H9 (cell line): ENCODE results near the gene SEMA3A. TPM values are rescaled to one million over a fixed set of nuclear protein-coding genes. Genes with fewer than 3 reads are reported as not detected.

Experiments used
- DNase-seq: peaks from one replicate; pipeline ENCODE4 v3.0.0-alpha.2; 2017
- H2AFZ ChIP-seq: one replicate; pipeline ENCODE4 v1.6.1; 2013; ENCODE audit warnings: mild to moderate bottlenecking, low read length, control low read depth, moderate library complexity
- H2AK5ac ChIP-seq: 2 replicates; pipeline ENCODE4 v1.6.1; 2013; ENCODE audit warnings: low read length, control low read depth, mixed read lengths; ENCODE audit not compliant: insufficient read length
- H2BK120ac ChIP-seq: one replicate; pipeline ENCODE4 v1.6.1; 2013; ENCODE audit warnings: low read depth, mild to moderate bottlenecking, low read length, control low read depth, inconsistent platforms; ENCODE audit not compliant: poor library complexity, severe bottlenecking
- H2BK12ac ChIP-seq: 2 replicates; pipeline ENCODE4 v1.6.1; 2013; ENCODE audit warnings: low read length, control low read depth, mixed read lengths, low read depth; ENCODE audit not compliant: insufficient read length
- H2BK15ac ChIP-seq: 2 replicates; pipeline ENCODE4 v1.6.1; 2013; ENCODE audit warnings: low read depth, low read length, control low read depth
- H2BK20ac ChIP-seq: one replicate; pipeline ENCODE4 v1.6.1; 2013; ENCODE audit warnings: low read depth, mild to moderate bottlenecking, low read length, control low read depth, inconsistent platforms; ENCODE audit not compliant: poor library complexity, severe bottlenecking
- H2BK5ac ChIP-seq: 2 replicates; pipeline ENCODE4 v1.6.1; 2013; ENCODE audit warnings: low read length, control low read depth, mixed read lengths; ENCODE audit not compliant: insufficient read length
- H3K14ac ChIP-seq: 2 replicates; pipeline ENCODE4 v1.6.1; 2013; ENCODE audit warnings: low read length, control low read depth; ENCODE audit not compliant: insufficient read depth
- H3K18ac ChIP-seq: 2 replicates; pipeline ENCODE4 v1.6.1; 2013; ENCODE audit warnings: low read depth, mild to moderate bottlenecking, mixed read lengths, low read length, control low read depth; ENCODE audit not compliant: insufficient read length
- H3K23ac ChIP-seq: 2 replicates; pipeline ENCODE4 v1.6.1; 2013; ENCODE audit warnings: low read length, control low read depth, mixed read lengths, low read depth; ENCODE audit not compliant: insufficient read length
- H3K23me2 ChIP-seq: 2 replicates; pipeline ENCODE4 v1.6.1; 2013; ENCODE audit warnings: low read depth, mild to moderate bottlenecking, mixed read lengths, low read length, control low read depth; ENCODE audit not compliant: insufficient read length, poor library complexity, severe bottlenecking
- H3K27ac ChIP-seq: 2 replicates; pipeline ENCODE4 v1.5.1; 2013; ENCODE audit warnings: low read length, control low read depth, mixed read lengths, low read depth; ENCODE audit not compliant: insufficient read length
- H3K27me3 ChIP-seq: 2 replicates; pipeline ENCODE4 v1.6.1; 2013; ENCODE audit warnings: low read length, control low read depth, inconsistent platforms; ENCODE audit not compliant: insufficient read depth
- H3K4ac ChIP-seq: 2 replicates; pipeline ENCODE4 v1.6.1; 2013; ENCODE audit warnings: low read depth, mild to moderate bottlenecking, control low read depth, inconsistent platforms, low read length, moderate library complexity
- H3K4me1 ChIP-seq: 2 replicates; pipeline ENCODE4 v1.6.1; 2013; ENCODE audit warnings: low read length, control low read depth, inconsistent platforms; ENCODE audit not compliant: insufficient read depth
- H3K4me2 ChIP-seq: 2 replicates; pipeline ENCODE4 v1.6.1; 2013; ENCODE audit warnings: low read length, control low read depth, mixed read lengths; ENCODE audit not compliant: insufficient read length, insufficient read depth
- H3K56ac ChIP-seq: 2 replicates; pipeline ENCODE4 v1.6.1; 2013; ENCODE audit warnings: low read depth, mild to moderate bottlenecking, mixed read lengths, low read length, control low read depth; ENCODE audit not compliant: insufficient read length
- H3K79me1 ChIP-seq: 2 replicates; pipeline ENCODE4 v1.6.1; 2013; ENCODE audit warnings: low read depth, mild to moderate bottlenecking, moderate library complexity, low read length, control low read depth, inconsistent platforms; ENCODE audit not compliant: insufficient read depth, poor library complexity, severe bottlenecking
- H3K79me2 ChIP-seq: 2 replicates; pipeline ENCODE4 v1.6.1; 2013; ENCODE audit warnings: low read length, control low read depth, inconsistent platforms; ENCODE audit not compliant: insufficient read depth
- H3K9ac ChIP-seq: 2 replicates; pipeline ENCODE4 v1.6.1; 2013; ENCODE audit warnings: low read length, control low read depth, mixed read lengths; ENCODE audit not compliant: insufficient read length; ENCODE audit errors: extremely low read depth
- H3K9me3 ChIP-seq: one replicate; pipeline ENCODE4 v1.6.1; 2013; ENCODE audit warnings: low read depth, low read length, inconsistent platforms; ENCODE audit not compliant: control insufficient read depth
- H3T11ph ChIP-seq: one replicate; pipeline ENCODE4 v1.6.1; 2013; ENCODE audit warnings: mild to moderate bottlenecking, low read length, control low read depth, inconsistent platforms
- H4K20me1 ChIP-seq: one replicate; pipeline ENCODE4 v1.6.1; 2013; ENCODE audit not compliant: control insufficient read depth, insufficient read length, insufficient read depth
- H4K5ac ChIP-seq: 2 replicates; pipeline ENCODE4 v1.6.1; 2013; ENCODE audit warnings: low read depth, mild to moderate bottlenecking, mixed read lengths, low read length, control low read depth; ENCODE audit not compliant: insufficient read length
- H4K8ac ChIP-seq: replicated peaks from 2 replicates; pipeline ENCODE4 v1.6.1; 2013; ENCODE audit warnings: low read length, control low read depth, mixed read lengths, low read depth; ENCODE audit not compliant: insufficient read length
- H4K91ac ChIP-seq: 2 replicates; pipeline ENCODE4 v1.6.1; 2013; ENCODE audit warnings: low read depth, mild to moderate bottlenecking, moderate library complexity, mixed read lengths, low read length, control low read depth; ENCODE audit not compliant: insufficient read length
- H3K27ac Mint-ChIP-seq, 3 experiments: 2 replicates in 2 of 3; 3 replicates in 1 of 3; pipeline ENCODE4 v1.8.0; 2020 to 2021; ENCODE audit warnings: mixed read lengths in 3 of 3, mild to moderate bottlenecking in 1 of 3, moderate library complexity in 1 of 3
- H3K27me3 Mint-ChIP-seq: 2 replicates; pipeline ENCODE4 v1.8.0; 2021; ENCODE audit warnings: low read depth, mild to moderate bottlenecking, moderate library complexity, mixed read lengths
- H3K36me3 Mint-ChIP-seq, 3 experiments: 2 replicates in 2 of 3; 3 replicates in 1 of 3; pipeline ENCODE4 v1.8.0; 2020 to 2021; ENCODE audit warnings: low read depth in 3 of 3, mixed read lengths in 3 of 3; ENCODE audit not compliant: insufficient read depth in 1 of 3
- H3K4me1 Mint-ChIP-seq, 2 experiments: 2 replicates each; pipeline ENCODE4 v1.8.0; 2020; ENCODE audit warnings: mixed read lengths in 2 of 2
- H3K4me3 Mint-ChIP-seq, 2 experiments: 2 replicates in 1 of 2; 3 replicates in 1 of 2; pipeline ENCODE4 v1.8.0; 2020 to 2021; ENCODE audit warnings: mild to moderate bottlenecking in 2 of 2, mixed read lengths in 2 of 2, moderate library complexity in 1 of 2
- H3K9me3 Mint-ChIP-seq, 2 experiments: 2 replicates in 1 of 2; 3 replicates in 1 of 2; pipeline ENCODE4 v1.8.0; 2020; ENCODE audit warnings: mild to moderate bottlenecking in 2 of 2, mixed read lengths in 2 of 2, moderate library complexity in 1 of 2
- CTCF ChIP-seq: fragments of 200-600 bp; sonication (generic); conservative IDR thresholded peaks from 3 replicates; pipeline ENCODE4 v1.8.0; 2021; ENCODE audit warnings: antibody characterized with exemption, mild to moderate bottlenecking
- total RNA-seq: library from RNA; stranded (reverse); gene quantifications from 2 replicates; pipeline ENCODE4 v1.2.1, GENCODE V29; 2021

Gene SEMA3A
- total RNA-seq, 1 experiment from 2014 or later, result 60.0 TPM

GRCh38 chr7:84231157-84231556 lies 36.6 kb upstream of the SEMA3A start:
- no peak overlapping the region for H2BK20ac ChIP-seq
- no peak overlapping the region for H3K14ac ChIP-seq
- H2BK15ac ChIP-seq, result no peak overlapping the region
- no peaks in the 10 kb centered on the region for H3K79me2 ChIP-seq
- no peak overlapping the region for H2AFZ ChIP-seq
- Mint-ChIP-seq H3K9me3 (no peaks in the 10 kb centered on the region), H3K36me3 (no peaks in the 10 kb centered on the region), H3K4me1 (peaks cover 52 to 53% of the 10 kb centered on the region in 2 experiments), H3K4me3 (no peak overlapping the region), H3K27me3 (no peaks in the 10 kb centered on the region), H3K27ac (peak overlapping the region; percentile 15 to 46 (median 16); a peak in 4 of 7 replicates)
- H3T11ph ChIP-seq, result no peak overlapping the region
- H3K56ac ChIP-seq, result no peak overlapping the region
- no peak overlapping the region for H2BK5ac ChIP-seq
- H3K4ac ChIP-seq, result no peak overlapping the region
- no peaks in the 10 kb centered on the region for H3K23me2 ChIP-seq
- no peak overlapping the region for H3K27ac ChIP-seq
- H3K27me3 ChIP-seq, result no peaks in the 10 kb centered on the region
- no peak overlapping the region for H4K8ac ChIP-seq
- H2BK120ac ChIP-seq, result no peak overlapping the region
- no peak overlapping the region for H2AK5ac ChIP-seq
- no peak overlapping the region for H3K4me2 ChIP-seq
- no peaks in the 10 kb centered on the region for H3K79me1 ChIP-seq
- H3K4me1 ChIP-seq, result no peaks in the 10 kb centered on the region; the same call in 1 of the 2 replicates
- no peak overlapping the region for H2BK12ac ChIP-seq
- no peak overlapping the region for H3K18ac ChIP-seq
- DNase-seq, result no peak
- H3K9me3 ChIP-seq, result no peaks in the 10 kb centered on the region
- H4K91ac ChIP-seq, result no peak overlapping the region
- TF ChIP-seq CTCF, result no peak
- H3K23ac ChIP-seq, result no peak overlapping the region
- no peaks in the 10 kb centered on the region for H4K20me1 ChIP-seq
- no peak overlapping the region for H3K9ac ChIP-seq
- H4K5ac ChIP-seq, result no peak overlapping the region
